K562 (cell line): ENCODE results near the gene TLDC2. TPM values are rescaled to one million over a fixed set of nuclear protein-coding genes. Genes with fewer than 3 reads are reported as not detected.

Experiments used
- GTF3C2 ChIP-seq: IDR thresholded peaks from 3 replicates; pipeline ENCODE4 v1.6.1; 2011; ENCODE audit warnings: borderline replicate concordance, mild to moderate bottlenecking, moderate library complexity; ENCODE audit not compliant: insufficient read length; ENCODE audit errors: extremely low read depth
- IRF2 ChIP-seq: sonication (generic); formaldehyde crosslinking; IDR thresholded peaks from 2 replicates; pipeline ENCODE4 v1.8.1; 2022; ENCODE audit warnings: mild to moderate bottlenecking, missing genetic modification reagents
- MYBL2 ChIP-seq, 2 experiments: fragments of 450-650 bp in 1 of 2; sonication (generic) in 1 of 2; formaldehyde crosslinking in 1 of 2; IDR thresholded peaks; 2 replicates each; pipeline versions ENCODE4 v1.6.1 to v1.8.1; 2017 to 2022; ENCODE audit warnings: borderline replicate concordance in 1 of 2, inconsistent platforms in 1 of 2, low read depth in 1 of 2, mild to moderate bottlenecking in 1 of 2, missing genetic modification reagents in 1 of 2, moderate library complexity in 1 of 2
- RFX7 ChIP-seq: fragments of 250-450 bp; sonication (Bioruptor Pico); IDR thresholded peaks from 2 replicates; pipeline ENCODE4 v1.5.1; 2021; ENCODE audit warnings: mild to moderate bottlenecking
- TFE3 ChIP-seq: fragments of 450-650 bp; formaldehyde crosslinking; IDR thresholded peaks from 2 replicates; pipeline ENCODE4 v1.4.0; 2020; ENCODE audit warnings: mild to moderate bottlenecking, mixed read lengths
- ZFP91 ChIP-seq: sonication (generic); formaldehyde crosslinking; IDR thresholded peaks from 2 replicates; pipeline ENCODE4 v1.8.0; 2022; ENCODE audit warnings: mild to moderate bottlenecking, missing genetic modification reagents
- polyA plus RNA-seq, 8 experiments: library from polyadenylated mRNA; depleted of rRNA in 4 of 8; stranded (reverse) in 5 of 8; unstranded in 3 of 8; fragments of >200 nt; fragmentation: Nextera tagmentation in 2 of 8; fragmentation: Illumina TruSeq in 1 of 8; extraction: Ambion mirVana in 2 of 8; extraction: Trizol in 1 of 8; gene quantifications; 2 replicates each; pipeline versions ENCODE4 v1.2.1 to v1.2.3, GENCODE V29; 2011 to 2014; ENCODE audit warnings: inconsistent platforms in 1 of 8, missing spikeins in 1 of 8
- total RNA-seq, 7 experiments: library from RNA; depleted of rRNA in 6 of 7; stranded (reverse); fragments of >200 nt in 6 of 7; fragmentation: Illumina TruSeq in 2 of 7; extraction: Trizol in 2 of 7; gene quantifications; 2 replicates each; pipeline versions ENCODE4 v1.2.1 to v1.2.3, GENCODE V29; 2011 to 2021; ENCODE audit warnings: low replicate concordance in 1 of 7

The TLDC2 gene
- total and polyA plus RNA-seq, 9 of the 15 experiments (the other 6 are each of a cell fraction or from before 2014, with no cell fraction given) = not detected

- TF ChIP-seq ZFP91 (CRISPR knock-in tag) (no peak), MYBL2 (IDR thresholded peaks at IDR 0.05; ENCODE audit: low read depth) (no peak), MYBL2 (CRISPR knock-in tag; IDR thresholded peaks at IDR 0.05; ENCODE audit: borderline replicate concordance) (no peak), TFE3 (CRISPR knock-in tag) (no peak), RFX7 (CRISPR knock-in tag) (no peak), IRF2 (CRISPR knock-in tag) (no peak), GTF3C2 (no peak)
Observed at GRCh38 chr20:36860339-36860738, 15.6 kb upstream of the TLDC2 start (continued).
